Gastrocnemius medialis (tissue), 4 donors: ENCODE results near the gene VKORC1L1.

Experiments used
- CTCF ChIP-seq, 5 experiments: fragments of 450-650 bp in 3 of 5; fragments of 200-600 bp in 2 of 5; sonication (generic) in 2 of 5; IDR thresholded peaks in 4 of 5; conservative IDR thresholded peaks in 1 of 5; 1 replicate in 4 of 5; 2 replicates in 1 of 5; pipeline ENCODE4 v1.5.1; 2016 to 2019; ENCODE audit warnings: antibody characterized with exemption in 5 of 5, mild to moderate bottlenecking in 3 of 5, moderate library complexity in 3 of 5
- POLR2A ChIP-seq, 2 donors: fragments of 450-650 bp; IDR thresholded peaks; one replicate each; pipeline ENCODE4 v1.6.1; 2017; ENCODE audit warnings: antibody characterized with exemption in 2 of 2, mild to moderate bottlenecking in 2 of 2, moderate library complexity in 2 of 2

GRCh38 chr7:65974191-65974801, 101.4 kb downstream of the VKORC1L1 start:
- TF ChIP-seq CTCF (IDR thresholded peaks at IDR 0.05 in 4 of 5, conservative IDR thresholded peaks at IDR 0.05 in 1 of 5) (no peak), POLR2A (IDR thresholded peaks at IDR 0.05) (no peak)
